ENCODE data around the gene DNAJC18. TPM values are rescaled to one million over a fixed set of nuclear protein-coding genes. Genes with fewer than 3 reads are reported as not detected.
"Not testable (repeated sequence)": the region's sequence is repeated elsewhere in the genome, so short reads cannot be mapped to it uniquely, and the experiment has no call there.

DNAJC18 gene
- 1 to 10 TPM; 4.5 to 6.8 TPM for total RNA-seq

- DNase-seq, result peak; percentile 93
- H3K4me1 Mint-ChIP-seq, result peaks cover 59% of the 10 kb centered on the region
- POLR2A ChIA-PET, result interaction anchor here (0.6 kb wide), 1 partner anchor 1130 kb away, joined by 3 read pairs; no protein-coding TSS in a partner anchor
Observed at GRCh38 chr5:139439013-139439903, at the start of gene DNAJC18. TSS of gene DNAJC18 (minus strand) at chr5:139439525. CDS start at chr5:139439445, 80 bp downstream.

GRCh38 chr5:139488260-139488659 is 48.9 kb upstream of the DNAJC18 start:
- H3K27me3 Mint-ChIP-seq, result no peaks in the 10 kb centered on the region
- peaks cover 24% of the 10 kb centered on the region for H3K4me1 Mint-ChIP-seq
- no peaks in the 10 kb centered on the region for H3K36me3 Mint-ChIP-seq (ENCODE audit: low read depth)
- no peak overlapping the region for H3K4me3 Mint-ChIP-seq
- ChIA-PET POLR2A (no interaction called here), CTCF (interaction anchor here (0.8 to 3.9 kb wide), 4 partner anchors 14 to 750 kb away, joined by 3 to 15 read pairs (median 8); no protein-coding TSS in a partner anchor)
- H3K9me3 Mint-ChIP-seq, result no peaks in the 10 kb centered on the region
- H3K27ac Mint-ChIP-seq, result peak overlapping the region; percentile 83
- DNase-seq, result no peak

More at GRCh38 chr5:139439013-139439903, at the start of gene DNAJC18:
- Mint-ChIP-seq H3K27ac (peak within 1 kb of the TSS; percentile 99), H3K4me3 (peak within 1 kb of the TSS; percentile 94), H3K9me3 (no peaks in the 10 kb centered on the region), H3K36me3 (ENCODE audit: low read depth) (peaks cover 6% of the 10 kb centered on the region), H3K27me3 (no peaks in the 10 kb centered on the region)
- CTCF ChIA-PET, result interaction anchor here (0.5 to 6.3 kb wide), 20 partner anchors 8 to 1107 kb away, joined by 3 to 49 read pairs (median 4); partner anchors contain the start of gene STING1

GRCh38 chr5:139486201-139486600 is 46.9 kb upstream of the DNAJC18 start:
- CTCF ChIA-PET, result interaction anchor here (0.8 to 1.2 kb wide), 3 partner anchors 9 to 124 kb away, joined by 3 to 4 read pairs (median 3); no protein-coding TSS in a partner anchor
- no peak overlapping the region for H3K4me3 Mint-ChIP-seq
- POLR2A ChIA-PET, result no interaction called here

GRCh38 chr5:139482890-139483208 is 43.5 kb upstream of the DNAJC18 start:
- not testable (repeated sequence) for DNase-seq, H3K27me3 Mint-ChIP-seq, H3K9me3 Mint-ChIP-seq
- CTCF ChIA-PET, result interaction anchor here (0.7 to 4.5 kb wide), 13 partner anchors 12 to 153 kb away, joined by 3 to 33 read pairs (median 6); partner anchors contain the start of genes DNAJC18 and ECSCR
- H3K27ac Mint-ChIP-seq, result peak overlapping the region; percentile 95
- POLR2A ChIA-PET, result interaction anchor here (0.6 to 0.8 kb wide), 3 partner anchors 11 to 67 kb away, joined by 3 to 4 read pairs (median 3); no protein-coding TSS in a partner anchor
- H3K4me3 Mint-ChIP-seq, result peak overlapping the region; percentile 82
- peaks cover 29% of the 10 kb centered on the region for H3K36me3 Mint-ChIP-seq (ENCODE audit: low read depth)
- peaks cover 37% of the 10 kb centered on the region for H3K4me1 Mint-ChIP-seq

More at GRCh38 chr5:139486201-139486600, 46.9 kb upstream of the DNAJC18 start:
- Mint-ChIP-seq H3K27ac (no peak overlapping the region), H3K4me1 (peaks cover 23% of the 10 kb centered on the region), H3K27me3 (no peaks in the 10 kb centered on the region), H3K9me3 (no peaks in the 10 kb centered on the region), H3K36me3 (ENCODE audit: low read depth) (peaks cover 3% of the 10 kb centered on the region)
- no peak for DNase-seq

- Mint-ChIP-seq H3K9me3 (no peaks in the 10 kb centered on the region), H3K4me3 (peak within 1 kb of the TSS; percentile 82), H3K4me1 (peaks cover 43% of the 10 kb centered on the region), H3K27ac (peak within 1 kb of the TSS; percentile 95), H3K27me3 (no peaks in the 10 kb centered on the region), H3K36me3 (ENCODE audit: low read depth) (peaks cover 35% of the 10 kb centered on the region)
- POLR2A ChIA-PET, result interaction anchor here (0.6 to 1.4 kb wide), 6 partner anchors 12 to 66 kb away, joined by 3 to 4 read pairs (median 3); no protein-coding TSS in a partner anchor
- CTCF ChIA-PET, result interaction anchor here (0.7 to 4.5 kb wide), 20 partner anchors 11 to 193 kb away, joined by 3 to 33 read pairs (median 5); partner anchors contain the start of genes DNAJC18, ECSCR and SMIM33
- DNase-seq, result peak; percentile 73
Observed at GRCh38 chr5:139482050-139482889, 42.9 kb upstream of the DNAJC18 start, which contains the start of gene STING1. TSS of gene STING1 (minus strand) at chr5:139482758. CDS start at chr5:139481704, 1,054 bp downstream.

GRCh38 chr5:139481580-139482049 is 42.3 kb upstream of the DNAJC18 start:
- CTCF ChIA-PET, result interaction anchor here (0.8 to 4.5 kb wide), 18 partner anchors 10 to 193 kb away, joined by 3 to 33 read pairs (median 5); partner anchors contain the start of genes DNAJC18, ECSCR and SMIM33
- H3K4me1 Mint-ChIP-seq, result peaks cover 44% of the 10 kb centered on the region
- H3K27me3 Mint-ChIP-seq, result no peaks in the 10 kb centered on the region
- H3K9me3 Mint-ChIP-seq, result no peaks in the 10 kb centered on the region
- POLR2A ChIA-PET, result interaction anchor here (0.6 to 1.4 kb wide), 3 partner anchors 15 to 40 kb away, joined by 3 read pairs; no protein-coding TSS in a partner anchor
- H3K36me3 Mint-ChIP-seq (ENCODE audit: low read depth), result peaks cover 40% of the 10 kb centered on the region
- H3K4me3 Mint-ChIP-seq, result peak overlapping the region; percentile 82
- peak overlapping the region; percentile 95 for H3K27ac Mint-ChIP-seq
- peak; percentile 28 for DNase-seq

GRCh38 chr5:139481122-139481533 is 41.8 kb upstream of the DNAJC18 start:
- POLR2A ChIA-PET, result interaction anchor here (1.4 kb wide), 1 partner anchor 31 kb away, joined by 3 read pairs; no protein-coding TSS in a partner anchor
- H3K4me3 Mint-ChIP-seq, result peak overlapping the region; percentile 82
- CTCF ChIA-PET, result interaction anchor here (0.8 to 4.5 kb wide), 12 partner anchors 10 to 192 kb away, joined by 3 to 33 read pairs (median 4); partner anchors contain the start of genes ECSCR and SMIM33
- H3K27me3 Mint-ChIP-seq, result no peaks in the 10 kb centered on the region
- peaks cover 48% of the 10 kb centered on the region for H3K4me1 Mint-ChIP-seq
- peaks cover 45% of the 10 kb centered on the region for H3K36me3 Mint-ChIP-seq (ENCODE audit: low read depth)
- no peaks in the 10 kb centered on the region for H3K9me3 Mint-ChIP-seq
- peak overlapping the region; percentile 95 for H3K27ac Mint-ChIP-seq
- no peak for DNase-seq

- H3K27ac Mint-ChIP-seq, H3K9me3 Mint-ChIP-seq, H3K4me3 Mint-ChIP-seq, H3K27me3 Mint-ChIP-seq, DNase-seq, POLR2A ChIA-PET: not testable (repeated sequence)
- Mint-ChIP-seq H3K4me1 (peaks cover 59% of the 10 kb centered on the region), H3K36me3 (ENCODE audit: low read depth) (peaks cover 57% of the 10 kb centered on the region)
- CTCF ChIA-PET, result interaction anchor here (0.7 to 1.5 kb wide), 3 partner anchors 18 to 57 kb away, joined by 4 to 5 read pairs (median 5); partner anchors contain the start of gene ECSCR
Observed at GRCh38 chr5:139479729-139480128, 40.4 kb upstream of the DNAJC18 start.

GRCh38 chr5:139478657-139479423 is 39.5 kb upstream of the DNAJC18 start:
- H3K4me3 Mint-ChIP-seq, H3K9me3 Mint-ChIP-seq, H3K27me3 Mint-ChIP-seq, POLR2A ChIA-PET, DNase-seq: not testable (repeated sequence)
- CTCF ChIA-PET, result interaction anchor here (0.8 to 1.6 kb wide), 6 partner anchors 13 to 56 kb away, joined by 3 to 7 read pairs (median 5); partner anchors contain the start of genes DNAJC18 and ECSCR
- Mint-ChIP-seq H3K4me1 (peaks cover 67% of the 10 kb centered on the region), H3K36me3 (ENCODE audit: low read depth) (peaks cover 59% of the 10 kb centered on the region), H3K27ac (peak overlapping the region; percentile 78)

GRCh38 chr5:139475865-139476617 is 36.7 kb upstream of the DNAJC18 start:
- no peak for DNase-seq
- ChIA-PET CTCF (interaction anchor here (1.4 to 1.6 kb wide), 4 partner anchors 9 to 84 kb away, joined by 3 to 6 read pairs (median 5); no protein-coding TSS in a partner anchor), POLR2A (no interaction called here)
- H3K27me3 Mint-ChIP-seq, result no peaks in the 10 kb centered on the region
- H3K4me1 Mint-ChIP-seq, result peaks cover 82% of the 10 kb centered on the region
- no peak overlapping the region for H3K4me3 Mint-ChIP-seq
- peak overlapping the region; percentile 86 for H3K27ac Mint-ChIP-seq
- H3K9me3 Mint-ChIP-seq, result no peaks in the 10 kb centered on the region
- H3K36me3 Mint-ChIP-seq (ENCODE audit: low read depth), result peaks cover 58% of the 10 kb centered on the region

Measured in activated CD4-positive, alpha-beta T cell treated with anti-CD3 and anti-CD28 coated beads, Interleukin-2, amount 10 ng/mL, durations not matched to agents 7 days and 5 days (primary cell).